SIG-M5 (cell line): ENCODE results near the gene KCNT2.

ENCODE experiments used
- DNase-seq: peaks from one replicate; lab custom pipeline; 2025; lab: John Stamatoyannopoulos, UW

Gene KCNT2

GRCh38 chr1:196445775-196446174, 162.5 kb downstream of the KCNT2 start:
- DNase-seq, result no peak

- no peak for DNase-seq
Measured at GRCh38 chr1:196444634-196445033, 163.6 kb downstream of the KCNT2 start.

- DNase-seq, result no peak
Measured at GRCh38 chr1:196442366-196442765, 165.9 kb downstream of the KCNT2 start.

GRCh38 chr1:196440711-196441110, 167.5 kb downstream of the KCNT2 start:
- no peak for DNase-seq

- no peak for DNase-seq
Measured at GRCh38 chr1:196438329-196438728, 169.9 kb downstream of the KCNT2 start.

GRCh38 chr1:196437671-196438070, 170.6 kb downstream of the KCNT2 start:
- no peak for DNase-seq

- DNase-seq, result no peak
Measured at GRCh38 chr1:196433000-196433399, 175.2 kb downstream of the KCNT2 start.

- DNase-seq, result no peak
Measured at GRCh38 chr1:196427976-196428734, 180.1 kb downstream of the KCNT2 start.

- DNase-seq, result no peak
Measured at GRCh38 chr1:196425513-196425912, 182.7 kb downstream of the KCNT2 start.

GRCh38 chr1:196423612-196424011, 184.6 kb downstream of the KCNT2 start:
- no peak for DNase-seq

GRCh38 chr1:196418772-196419171, 189.5 kb downstream of the KCNT2 start:
- DNase-seq, result no peak

GRCh38 chr1:196415978-196416377, 192.3 kb downstream of the KCNT2 start:
- DNase-seq, result no peak

- no peak for DNase-seq
Measured at GRCh38 chr1:196412326-196412725, 195.9 kb downstream of the KCNT2 start.

GRCh38 chr1:196410768-196411167, 197.5 kb downstream of the KCNT2 start:
- no peak for DNase-seq

GRCh38 chr1:196409586-196409985, 198.7 kb downstream of the KCNT2 start:
- no peak for DNase-seq

- DNase-seq, result no peak
Measured at GRCh38 chr1:196407358-196408051, 200.7 kb downstream of the KCNT2 start.

GRCh38 chr1:196405839-196406238, 202.4 kb downstream of the KCNT2 start:
- DNase-seq, result no peak

GRCh38 chr1:196403803-196404690, 204.2 kb downstream of the KCNT2 start:
- DNase-seq, result no peak

- no peak for DNase-seq
Measured at GRCh38 chr1:196401891-196402290, 206.3 kb downstream of the KCNT2 start.

GRCh38 chr1:196401452-196401833, 206.8 kb downstream of the KCNT2 start:
- no peak for DNase-seq

- no peak for DNase-seq
Measured at GRCh38 chr1:196400478-196401451, 207.5 kb downstream of the KCNT2 start.
